A673 (cell line): Measurements from ENCODE around the gene TSPEAR. TPM values are rescaled to one million over a fixed set of nuclear protein-coding genes. Genes with fewer than 3 reads are reported as not detected.
"Not testable (repeated sequence)": the region's sequence is repeated elsewhere in the genome, so short reads cannot be mapped to it uniquely, and the experiment has no call there.

Source experiments
- BruUV-seq: library from RNA; stranded (reverse); fragments of 400-500 nt; replicated peaks from 2 replicates; lab custom pipeline; 2021; lab: Mats Ljungman, UMichigan
- CTCF ChIA-PET: fragments of 300-600 bp; sonication (Branson Sonifier 250); formaldehyde crosslinking; loops from one replicate; lab custom pipeline; 2022; ENCODE audit warnings: antibody characterized with exemption; lab: Charles Lee
- POLR2A ChIA-PET: fragments of 300-600 bp; sonication (Branson Sonifier 250); formaldehyde crosslinking; loops from one replicate; lab custom pipeline; 2022; ENCODE audit warnings: antibody characterized with exemption; ENCODE audit not compliant: low non-redundant PET; lab: Charles Lee
- DNase-seq: peaks from one replicate; pipeline ENCODE4 v3.0.0-alpha.2; 2015; ENCODE audit warnings: low spot score
- H3K27ac ChIP-seq: fragments of 200-600 bp; sonication (generic); 2 replicates; pipeline ENCODE4 v1.5.1; 2016; ENCODE audit warnings: mixed run types, low read depth, mild to moderate bottlenecking, mixed read lengths, antibody characterized with exemption, low read length; ENCODE audit not compliant: poor library complexity, severe bottlenecking
- H3K27me3 ChIP-seq: fragments of 200-600 bp; sonication (generic); replicated peaks from 2 replicates; pipeline ENCODE4 v1.6.1; 2017; ENCODE audit warnings: mixed run types, low read depth, mild to moderate bottlenecking, mixed read lengths, antibody characterized with exemption, low read length; ENCODE audit not compliant: insufficient read depth, poor library complexity
- H3K36me3 ChIP-seq: fragments of 200-600 bp; sonication (generic); 2 replicates; pipeline ENCODE4 v1.6.1; 2016; ENCODE audit warnings: mixed run types, mild to moderate bottlenecking, mixed read lengths, antibody characterized with exemption, low read length; ENCODE audit not compliant: insufficient read depth, poor library complexity, severe bottlenecking
- H3K4me1 ChIP-seq: fragments of 200-600 bp; sonication (generic); 2 replicates; pipeline ENCODE4 v1.6.1; 2017; ENCODE audit warnings: mixed run types, mild to moderate bottlenecking, mixed read lengths, antibody characterized with exemption, low read length; ENCODE audit not compliant: insufficient read depth, poor library complexity, severe bottlenecking
- H3K4me3 ChIP-seq: fragments of 200-600 bp; sonication (generic); 2 replicates; pipeline ENCODE4 v1.5.1; 2016; ENCODE audit warnings: low read depth, mixed run types, mild to moderate bottlenecking, mixed read lengths, low read length; ENCODE audit not compliant: poor library complexity, severe bottlenecking
- H3K9me3 ChIP-seq: fragments of 200-600 bp; sonication (generic); 2 replicates; pipeline ENCODE4 v1.6.1; 2016; ENCODE audit warnings: mixed run types, low read depth, mild to moderate bottlenecking, mixed read lengths, antibody characterized with exemption, low read length; ENCODE audit not compliant: poor library complexity, severe bottlenecking
- CTCF ChIP-seq: fragments of 300-800, 200-600 bp; sonication (generic); conservative IDR thresholded peaks from 2 replicates; pipeline ENCODE4 v1.5.1; 2017; ENCODE audit warnings: low read depth, mild to moderate bottlenecking, antibody characterized with exemption, low read length, moderate library complexity, mixed read lengths
- EZH2 ChIP-seq: fragments of 200-600 bp; sonication (generic); IDR thresholded peaks from 2 replicates; pipeline ENCODE4 v1.6.1; 2017; ENCODE audit warnings: borderline replicate concordance, low read depth, mild to moderate bottlenecking, mixed read lengths, antibody characterized with exemption, low read length; ENCODE audit not compliant: poor library complexity, severe bottlenecking
- intact Hi-C: fragments of 100-400 bp; cut with micrococcal nuclease; formaldehyde crosslinking; loops from one replicate; pipeline ENCODE4 v1.10.0; 2022; ENCODE audit not compliant: unreplicated experiment
- total RNA-seq: library from RNA; stranded (reverse); gene quantifications from 2 replicates; pipeline ENCODE4 v1.2.3, GENCODE V29; 2021

TSPEAR gene
- total RNA-seq, 1 experiment from 2014 or later = 8.3 TPM

DNA sequence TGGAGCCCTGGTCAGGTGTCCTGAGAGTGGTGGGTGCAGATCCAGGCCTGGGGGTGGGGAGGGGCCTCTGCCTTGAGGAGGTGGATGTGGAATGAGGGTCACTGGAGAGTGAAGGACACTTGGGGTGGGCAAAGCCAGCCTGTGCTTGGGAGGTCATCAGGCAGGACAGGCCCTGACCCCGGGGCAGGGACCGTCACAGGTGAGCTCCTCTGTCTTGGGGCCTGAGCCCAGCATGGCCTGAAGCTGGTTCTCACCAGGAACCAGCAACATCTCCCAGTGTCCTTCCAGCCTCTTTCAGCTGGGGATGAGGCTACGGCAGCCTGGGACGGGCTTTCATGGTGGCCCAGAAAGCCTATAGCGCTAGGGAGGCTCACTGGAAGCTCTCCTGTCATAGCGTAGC is 159.2 kb downstream of the TSPEAR start:
- ChIA-PET POLR2A (no interaction called here), CTCF (no interaction called here)
- no peaks in the 10 kb centered on the region for H3K36me3 ChIP-seq
- no peak overlapping the region for H3K27ac ChIP-seq
- H3K27me3 ChIP-seq = no peaks in the 10 kb centered on the region
- no peaks in the 10 kb centered on the region for H3K9me3 ChIP-seq
- no peak overlapping the region for H3K4me3 ChIP-seq
- intact Hi-C loops = no loop called here
- BruUV-seq = no TSS peak
- no peak for DNase-seq
- TF ChIP-seq EZH2 (no peak), CTCF (no peak)
- no peaks in the 10 kb centered on the region for H3K4me1 ChIP-seq

DNA sequence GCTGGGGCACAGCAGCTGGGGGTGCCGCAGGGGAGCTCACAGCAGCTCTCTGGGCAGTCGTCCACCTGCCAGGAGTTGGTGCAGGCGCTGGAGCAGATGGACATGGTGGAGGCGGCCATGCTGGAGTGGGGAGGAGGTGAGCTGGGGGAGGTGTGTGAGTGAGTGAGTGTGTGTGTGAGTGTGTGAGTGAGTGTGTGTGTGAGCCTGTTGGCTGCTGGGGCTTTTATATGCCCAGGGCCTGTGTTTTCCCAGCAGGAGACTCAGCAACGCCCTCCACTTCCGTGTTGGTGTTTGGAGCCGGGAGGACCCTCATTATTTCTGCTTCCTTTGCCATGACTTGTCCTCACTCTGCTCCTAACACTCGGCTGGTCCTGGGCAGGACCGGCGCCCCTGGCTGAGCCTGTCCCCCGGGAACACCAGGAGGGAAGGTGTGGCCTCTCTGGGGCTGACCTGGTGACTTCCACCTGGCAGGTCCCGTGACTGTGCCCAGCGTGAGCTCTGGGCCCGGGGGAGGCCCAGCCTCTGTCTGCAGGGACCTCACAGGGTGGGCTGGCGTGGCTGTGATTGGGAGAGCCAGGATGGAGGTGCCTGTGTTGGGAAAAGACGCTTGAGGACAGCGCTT is 159.9 kb downstream of the TSPEAR start, which contains the start of gene KRTAP10-2:
Gene KRTAP10-2 (minus strand): TSS at position 166 of the 622 bp plus-strand sequence. CDS start 47 bp downstream, at position 119.
- H3K27me3 ChIP-seq = no peaks in the 10 kb centered on the region
- BruUV-seq = no TSS peak
- H3K4me3 ChIP-seq = no peak within 1 kb of the TSS
- POLR2A ChIA-PET = interaction anchor here (0.6 kb wide), 1 partner anchor 12 kb away, joined by 3 read pairs; the partner anchor contains the start of gene KRTAP10-1
- DNase-seq = no peak
- H3K36me3 ChIP-seq = no peaks in the 10 kb centered on the region
- CTCF ChIA-PET = no interaction called here
- H3K27ac ChIP-seq = no peak within 1 kb of the TSS
- no peaks in the 10 kb centered on the region for H3K9me3 ChIP-seq
- intact Hi-C loops = no loop called here
- H3K4me1 ChIP-seq = no peaks in the 10 kb centered on the region
- TF ChIP-seq CTCF (no peak), EZH2 (no peak)

- H3K4me3 ChIP-seq = no peak overlapping the region
- H3K9me3 ChIP-seq = no peaks in the 10 kb centered on the region
- no peak overlapping the region for H3K27ac ChIP-seq
- no peak for TF ChIP-seq EZH2
- no peak for TF ChIP-seq CTCF
- no peaks in the 10 kb centered on the region for H3K27me3 ChIP-seq
- CTCF ChIA-PET = no interaction called here
- no peaks in the 10 kb centered on the region for H3K36me3 ChIP-seq
- no peaks in the 10 kb centered on the region for H3K4me1 ChIP-seq
- intact Hi-C loops = no loop called here
- DNase-seq = no peak
- no TSS peak for BruUV-seq
- POLR2A ChIA-PET = no interaction called here
These were observed 160.6 kb downstream of the TSPEAR start for GRCh38 chr21:44550807-44551206.

GRCh38 chr21:44550285-44550684 is 161.1 kb downstream of the TSPEAR start:
- H3K4me3 ChIP-seq, H3K36me3 ChIP-seq, CTCF ChIA-PET, BruUV-seq, H3K4me1 ChIP-seq, H3K27ac ChIP-seq, POLR2A ChIA-PET, H3K9me3 ChIP-seq, DNase-seq, intact Hi-C loops, H3K27me3 ChIP-seq: not testable (repeated sequence)
